H1 (cell line): ENCODE data around the gene IQGAP3. TPM values are rescaled to one million over a fixed set of nuclear protein-coding genes. Genes with fewer than 3 reads are reported as not detected.

Source experiments
- TCF12 ChIP-seq: IDR thresholded peaks from 2 replicates; pipeline ENCODE4 v1.6.1; 2011; ENCODE audit warnings: low read depth, mild to moderate bottlenecking, low read length
- TEAD4 ChIP-seq: IDR thresholded peaks from 2 replicates; pipeline ENCODE4 v1.6.1; 2012; ENCODE audit warnings: low read depth, low read length, inconsistent platforms, mixed read lengths
- polyA plus RNA-seq, 7 experiments: library from polyadenylated mRNA; depleted of rRNA in 3 of 7; stranded (reverse) in 5 of 7; unstranded in 2 of 7; fragments of >200 nt in 5 of 7; fragments of 200-250 nt in 2 of 7; gene quantifications; 1 replicate in 5 of 7; 2 replicates in 1 of 7; 4 replicates in 1 of 7; pipeline versions ENCODE4 v1.2.1 to v1.2.3, GENCODE V29; 2011 to 2013; ENCODE audit warnings: missing spikeins in 2 of 7, mixed read lengths in 2 of 7
- small RNA-seq: library from polyadenylated mRNA; stranded (forward); fragments of <200 nt; extraction: miRNeasy Mini kit (QIAGEN cat#:217004); gene quantifications from one replicate; pipeline ENCODE3, GENCODE V24; 2013; ENCODE audit not compliant: insufficient read depth
- total RNA-seq: library from RNA; stranded (reverse); fragmentation: NEBNext Ultra II Directional; extraction: Animal tissue kit (Norgen Biotek cat#: 25700); gene quantifications from 2 replicates; pipeline ENCODE4 v1.2.1, GENCODE V29; 2021

Gene IQGAP3
- total and polyA plus RNA-seq, 2 of the 8 experiments (the other 6 are each of a cell fraction or from before 2014, with no cell fraction given) = 14.6 to 22.3 TPM

DNA sequence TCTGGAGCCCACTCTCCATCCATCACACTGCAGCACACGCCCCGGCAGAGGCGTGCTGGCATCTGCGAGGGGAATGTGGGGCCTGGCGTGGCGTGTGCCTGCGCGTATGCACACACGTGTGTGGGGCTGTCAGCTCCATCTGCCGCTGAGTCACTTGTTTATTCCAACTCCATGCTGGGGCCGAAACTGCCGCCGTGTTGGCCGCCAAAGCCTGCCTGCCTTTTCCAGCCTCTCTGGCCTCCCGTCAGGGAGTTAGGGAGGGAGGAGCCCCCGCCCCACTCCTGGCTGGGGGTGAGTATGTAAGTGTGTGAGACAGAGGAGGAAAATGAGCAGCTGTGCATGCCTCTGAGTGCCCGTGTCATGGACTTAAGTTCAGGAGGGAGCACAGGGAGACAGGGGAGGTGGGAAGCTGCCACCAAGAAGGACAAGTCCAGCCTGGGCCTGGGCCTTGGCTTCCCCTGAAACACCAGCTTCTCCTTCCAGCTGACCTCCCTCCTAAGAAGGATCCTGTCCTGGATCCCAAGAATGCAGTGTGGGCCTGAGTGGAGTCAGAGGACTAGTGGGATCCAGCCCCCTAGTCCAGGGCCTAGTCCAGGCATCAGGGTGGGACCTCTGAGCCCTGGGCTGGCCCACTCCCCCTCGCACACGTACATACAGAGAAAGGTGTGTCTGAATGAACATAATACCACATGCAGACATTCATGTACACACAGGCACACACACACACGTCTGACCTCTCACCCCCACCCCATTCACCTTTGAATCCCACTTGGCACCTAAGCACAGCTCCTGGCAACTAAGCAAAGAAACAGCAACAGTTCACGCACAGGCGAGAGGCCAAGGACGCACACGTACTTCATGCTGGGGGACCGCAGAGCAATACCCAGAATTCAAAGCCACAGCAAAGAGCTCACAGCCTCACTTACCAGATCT, 96.5 kb downstream of the IQGAP3 start (continued):
- TF ChIP-seq TCF12 = no peak
- TF ChIP-seq TEAD4 = no peak

Small RNAs within 50 kb of the gene (small RNA-seq; reads per million reads assigned to genes)
- not detected for gene RF00019

Other genes with a start within 250 kb of the IQGAP3 start
- gene CCT3, start 234.3 kb downstream of the IQGAP3 start, total RNA-seq = 471 and 480 TPM in 2 replicates
- 321 and 431 TPM in 2 replicates for gene CCT3, start 234.3 kb downstream of the IQGAP3 start, polyA plus RNA-seq (2011; rRNA removed)
- gene TSACC, start 234.0 kb downstream of the IQGAP3 start, total RNA-seq = 1.0 and 2.1 TPM in 2 replicates
- 3.3 and 5.0 TPM in 2 replicates for gene TSACC, start 234.0 kb downstream of the IQGAP3 start, polyA plus RNA-seq (2011; rRNA removed)
- gene RHBG, start 203.4 kb downstream of the IQGAP3 start, total RNA-seq = 2.2 and 2.6 TPM in 2 replicates
- gene RHBG, start 203.4 kb downstream of the IQGAP3 start, polyA plus RNA-seq (2011; rRNA removed) = 2.7 and 3.1 TPM in 2 replicates
- 17.3 and 19.5 TPM in 2 replicates for gene MEF2D, start 71.8 kb downstream of the IQGAP3 start, total RNA-seq
- 20.3 and 44.4 TPM in 2 replicates for gene MEF2D, start 71.8 kb downstream of the IQGAP3 start, polyA plus RNA-seq (2011; rRNA removed)
- not detected in 2 replicates for gene TTC24, start 7.2 kb upstream of the IQGAP3 start, total RNA-seq
- 0.08 TPM in 1 of 2 replicates, not detected in the other for gene TTC24, start 7.2 kb upstream of the IQGAP3 start, polyA plus RNA-seq (2011; rRNA removed)
- gene NAXE, start 19.2 kb upstream of the IQGAP3 start, total RNA-seq = 73.1 and 75.4 TPM in 2 replicates
- 74.3 and 99.5 TPM in 2 replicates for gene NAXE, start 19.2 kb upstream of the IQGAP3 start, polyA plus RNA-seq (2011; rRNA removed)
- gene GPATCH4, start 28.9 kb upstream of the IQGAP3 start, total RNA-seq = 47.9 and 48.5 TPM in 2 replicates
- gene GPATCH4, start 28.9 kb upstream of the IQGAP3 start, polyA plus RNA-seq (2011; rRNA removed) = 19.3 and 20.5 TPM in 2 replicates
- gene HAPLN2, start 46.9 kb upstream of the IQGAP3 start, total RNA-seq = 0.19 TPM in 1 of 2 replicates, not detected in the other
- 0.51 and 1.2 TPM in 2 replicates for gene HAPLN2, start 46.9 kb upstream of the IQGAP3 start, polyA plus RNA-seq (2011; rRNA removed)
- 3.8 and 4.5 TPM in 2 replicates for gene BCAN, start 69.6 kb upstream of the IQGAP3 start, total RNA-seq
- gene BCAN, start 69.6 kb upstream of the IQGAP3 start, polyA plus RNA-seq (2011; rRNA removed) = 17.1 and 24.0 TPM in 2 replicates
- 135 and 138 TPM in 2 replicates for gene NES, start 104.8 kb upstream of the IQGAP3 start, total RNA-seq
- 13.3 and 20.3 TPM in 2 replicates for gene NES, start 104.8 kb upstream of the IQGAP3 start, polyA plus RNA-seq (2011; rRNA removed)
- 119 TPM in 2 replicates for gene CRABP2, start 133.0 kb upstream of the IQGAP3 start, total RNA-seq
- gene CRABP2, start 133.0 kb upstream of the IQGAP3 start, polyA plus RNA-seq (2011; rRNA removed) = 69.2 and 130 TPM in 2 replicates
- gene METTL25B, start 155.9 kb upstream of the IQGAP3 start, total RNA-seq = 28.4 and 31.8 TPM in 2 replicates
- gene METTL25B, start 155.9 kb upstream of the IQGAP3 start, polyA plus RNA-seq (2011; rRNA removed) = 30.1 and 43.1 TPM in 2 replicates
- 47.5 and 53.1 TPM in 2 replicates for gene ISG20L2, start 156.2 kb upstream of the IQGAP3 start, total RNA-seq
- gene ISG20L2, start 156.2 kb upstream of the IQGAP3 start, polyA plus RNA-seq (2011; rRNA removed) = 46.9 and 53.0 TPM in 2 replicates
- 34.4 and 35.2 TPM in 2 replicates for gene MRPL24, start 168.5 kb upstream of the IQGAP3 start, total RNA-seq
- 23.4 and 29.7 TPM in 2 replicates for gene MRPL24, start 168.5 kb upstream of the IQGAP3 start, polyA plus RNA-seq (2011; rRNA removed)
- 391 and 395 TPM in 2 replicates for gene HDGF, start 179.1 kb upstream of the IQGAP3 start, total RNA-seq
- 132 and 145 TPM in 2 replicates for gene HDGF, start 179.1 kb upstream of the IQGAP3 start, polyA plus RNA-seq (2011; rRNA removed)
- gene PRCC, start 195.0 kb upstream of the IQGAP3 start, total RNA-seq = 102 and 115 TPM in 2 replicates
- 84.1 and 95.2 TPM in 2 replicates for gene PRCC, start 195.0 kb upstream of the IQGAP3 start, polyA plus RNA-seq (2011; rRNA removed)
- gene SH2D2A, start 244.3 kb upstream of the IQGAP3 start, total RNA-seq = 3.3 and 4.5 TPM in 2 replicates
- 7.9 and 13.7 TPM in 2 replicates for gene SH2D2A, start 244.3 kb upstream of the IQGAP3 start, polyA plus RNA-seq (2011; rRNA removed)